Mesothelial cell of epicardium (in vitro differentiated cells): ENCODE results near the gene TMEM151A. TPM values are rescaled to one million over a fixed set of nuclear protein-coding genes. Genes with fewer than 3 reads are reported as not detected.

Experiments
- DNase-seq, 2 experiments: peaks; one replicate each; pipeline ENCODE4 v3.0.0; 2021; ENCODE audit warnings: low spot score in 2 of 2; ENCODE audit not compliant: unreplicated experiment in 2 of 2
- H3K27ac Mint-ChIP-seq: 2 replicates; pipeline ENCODE4 v1.8.0; 2021; ENCODE audit warnings: mixed read lengths
- H3K27me3 Mint-ChIP-seq: 2 replicates; pipeline ENCODE4 v1.8.0; 2021; ENCODE audit warnings: low read depth, mixed read lengths
- H3K36me3 Mint-ChIP-seq: 2 replicates; pipeline ENCODE4 v1.8.0; 2021; ENCODE audit warnings: mixed read lengths
- H3K4me1 Mint-ChIP-seq: 2 replicates; pipeline ENCODE4 v1.8.0; 2021; ENCODE audit warnings: mixed read lengths
- H3K4me3 Mint-ChIP-seq: 2 replicates; pipeline ENCODE4 v1.8.0; 2021; ENCODE audit warnings: mild to moderate bottlenecking, moderate library complexity, mixed read lengths
- H3K9me3 Mint-ChIP-seq: 2 replicates; pipeline ENCODE4 v1.8.0; 2021; ENCODE audit warnings: mixed read lengths
- total RNA-seq: library from RNA; stranded (reverse); gene quantifications from 3 replicates; pipeline ENCODE4 v1.2.1, GENCODE V29; 2021
- TF ChIP-seq, protein P1 (sequence below): fragments of 200-600 bp; sonication (generic); IDR thresholded peaks from one replicate; pipeline ENCODE4 v1.5.0; 2021; ENCODE audit warnings: antibody characterized with exemption; ENCODE audit not compliant: unreplicated experiment

The TMEM151A gene
- total RNA-seq, 1 donor from 2014 or later: 1.3 TPM

DNA sequence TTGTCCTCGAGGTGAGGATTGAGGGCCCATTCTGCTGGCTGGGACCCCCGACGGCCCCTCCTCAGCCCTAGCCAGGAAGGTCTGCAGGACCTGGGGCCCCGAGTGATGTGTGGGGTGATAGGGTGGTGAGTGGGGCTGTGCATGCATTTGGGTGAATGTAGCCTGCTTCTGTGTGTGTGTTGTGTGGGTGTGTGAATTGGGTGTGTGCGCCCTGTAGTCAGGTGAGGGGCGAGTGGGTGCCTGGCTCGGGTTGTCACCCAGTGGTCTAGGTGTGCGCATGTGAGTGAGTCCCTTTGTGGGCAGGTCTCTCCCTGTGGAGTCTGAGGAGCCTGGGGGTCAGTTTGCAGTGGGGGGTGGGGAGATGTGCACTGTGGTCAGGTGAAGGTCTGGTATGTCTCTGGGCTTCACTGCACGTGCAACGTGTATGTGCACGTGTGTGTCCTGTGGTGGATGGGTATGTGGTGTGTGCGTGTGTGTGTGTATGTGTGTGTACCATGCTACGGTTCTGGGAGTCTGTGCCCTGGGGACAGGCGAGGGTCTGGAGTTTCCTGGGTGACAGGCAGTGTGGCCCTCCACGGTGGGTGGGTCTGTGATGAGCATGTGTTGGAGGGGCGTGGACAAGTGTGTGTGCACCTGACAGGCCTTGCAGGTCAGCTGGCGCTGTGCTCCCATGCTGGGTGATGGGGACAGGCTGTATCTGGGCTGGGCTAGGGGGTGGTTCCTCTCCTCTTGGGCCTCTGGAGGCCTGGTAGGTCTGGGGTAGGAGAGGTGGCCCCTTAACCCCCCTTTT lies 1.0 kb downstream of the TMEM151A start:
- peaks cover 56% of the 10 kb centered on the region for H3K27me3 Mint-ChIP-seq
- H3K36me3 Mint-ChIP-seq: no peaks in the 10 kb centered on the region
- TF ChIP-seq, protein P1, sequence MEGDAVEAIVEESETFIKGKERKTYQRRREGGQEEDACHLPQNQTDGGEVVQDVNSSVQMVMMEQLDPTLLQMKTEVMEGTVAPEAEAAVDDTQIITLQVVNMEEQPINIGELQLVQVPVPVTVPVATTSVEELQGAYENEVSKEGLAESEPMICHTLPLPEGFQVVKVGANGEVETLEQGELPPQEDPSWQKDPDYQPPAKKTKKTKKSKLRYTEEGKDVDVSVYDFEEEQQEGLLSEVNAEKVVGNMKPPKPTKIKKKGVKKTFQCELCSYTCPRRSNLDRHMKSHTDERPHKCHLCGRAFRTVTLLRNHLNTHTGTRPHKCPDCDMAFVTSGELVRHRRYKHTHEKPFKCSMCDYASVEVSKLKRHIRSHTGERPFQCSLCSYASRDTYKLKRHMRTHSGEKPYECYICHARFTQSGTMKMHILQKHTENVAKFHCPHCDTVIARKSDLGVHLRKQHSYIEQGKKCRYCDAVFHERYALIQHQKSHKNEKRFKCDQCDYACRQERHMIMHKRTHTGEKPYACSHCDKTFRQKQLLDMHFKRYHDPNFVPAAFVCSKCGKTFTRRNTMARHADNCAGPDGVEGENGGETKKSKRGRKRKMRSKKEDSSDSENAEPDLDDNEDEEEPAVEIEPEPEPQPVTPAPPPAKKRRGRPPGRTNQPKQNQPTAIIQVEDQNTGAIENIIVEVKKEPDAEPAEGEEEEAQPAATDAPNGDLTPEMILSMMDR: no peak
- no peak for DNase-seq
- H3K27ac Mint-ChIP-seq: no peak overlapping the region
- peaks cover 29% of the 10 kb centered on the region for H3K4me1 Mint-ChIP-seq
- H3K9me3 Mint-ChIP-seq: no peaks in the 10 kb centered on the region
- H3K4me3 Mint-ChIP-seq: peak overlapping the region; percentile 47

DNA sequence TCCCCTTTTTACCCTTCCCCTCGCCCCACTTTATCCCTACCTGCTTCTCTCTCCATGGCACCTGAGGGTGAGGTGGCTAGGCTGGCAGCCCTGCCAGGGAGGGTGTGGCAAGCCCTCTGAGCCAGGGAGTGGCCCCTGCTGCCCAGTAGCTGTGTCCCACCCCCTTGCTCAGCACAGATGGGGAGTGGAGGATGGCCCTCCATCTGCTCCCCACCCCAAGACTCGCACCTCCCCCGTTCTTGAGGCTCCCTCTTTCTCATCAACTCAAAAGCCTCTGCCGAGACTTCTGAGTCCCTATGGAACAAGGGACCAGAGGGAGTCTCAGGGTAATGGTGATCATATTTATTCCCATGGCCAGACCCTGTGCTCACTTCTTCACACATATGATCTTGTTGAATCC lies 1.7 kb downstream of the TMEM151A start:
- peak overlapping the region; percentile 2 for H3K4me3 Mint-ChIP-seq
- TF ChIP-seq, protein P1: no peak
- peaks cover 59% of the 10 kb centered on the region for H3K27me3 Mint-ChIP-seq

DNA sequence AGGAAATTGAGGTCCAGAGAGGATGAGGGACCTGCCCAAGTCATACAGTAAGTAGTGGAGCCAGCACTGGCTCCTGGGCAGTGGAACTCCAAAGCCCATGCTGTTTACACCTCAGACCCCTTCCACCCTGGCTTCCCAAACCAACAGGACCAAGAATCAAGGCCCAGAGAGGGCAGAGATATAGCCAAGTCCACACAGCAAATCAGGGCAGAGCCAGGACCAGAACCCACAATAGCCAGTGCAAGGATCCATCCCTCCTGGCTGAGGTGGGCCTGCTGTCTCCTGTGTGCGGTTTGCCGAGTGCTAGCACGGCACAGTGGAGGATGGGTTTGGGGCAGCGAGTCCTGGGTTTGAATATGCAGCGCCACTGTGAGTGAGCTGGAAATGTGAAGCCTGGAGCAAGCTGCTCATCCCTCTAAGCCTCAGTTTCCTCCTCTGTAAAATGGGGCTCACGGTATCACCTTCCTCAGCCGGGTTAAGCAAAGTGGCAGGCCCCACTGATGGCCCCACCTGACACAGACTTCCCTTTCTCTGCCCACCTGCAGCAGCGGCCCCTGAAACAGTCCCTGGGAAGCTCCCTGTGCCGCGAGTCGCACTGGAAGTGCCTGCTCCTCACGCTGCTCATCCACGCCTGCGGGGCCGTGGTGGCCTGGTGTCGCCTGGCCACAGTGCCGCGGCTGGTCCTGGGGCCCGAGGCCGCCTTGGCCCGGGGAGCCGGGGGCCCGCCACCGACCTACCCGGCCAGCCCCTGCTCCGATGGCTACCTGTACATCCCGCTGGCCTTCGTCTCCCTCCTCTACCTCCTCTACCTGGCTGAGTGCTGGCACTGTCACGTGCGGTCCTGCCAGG lies 2.3 kb downstream of the TMEM151A start:
- Mint-ChIP-seq H3K27me3 (peaks cover 60% of the 10 kb centered on the region), H3K4me1 (peaks cover 23% of the 10 kb centered on the region), H3K36me3 (no peaks in the 10 kb centered on the region), H3K9me3 (no peaks in the 10 kb centered on the region), H3K27ac (no peak overlapping the region), H3K4me3 (no peak overlapping the region)
- no peak for DNase-seq
- TF ChIP-seq, protein P1: no peak

More for the DNA sequence above, 1.7 kb downstream of the TMEM151A start:
- Mint-ChIP-seq H3K4me1 (peaks cover 25% of the 10 kb centered on the region), H3K36me3 (no peaks in the 10 kb centered on the region), H3K27ac (no peak overlapping the region), H3K9me3 (no peaks in the 10 kb centered on the region)
- no peak for DNase-seq

DNA sequence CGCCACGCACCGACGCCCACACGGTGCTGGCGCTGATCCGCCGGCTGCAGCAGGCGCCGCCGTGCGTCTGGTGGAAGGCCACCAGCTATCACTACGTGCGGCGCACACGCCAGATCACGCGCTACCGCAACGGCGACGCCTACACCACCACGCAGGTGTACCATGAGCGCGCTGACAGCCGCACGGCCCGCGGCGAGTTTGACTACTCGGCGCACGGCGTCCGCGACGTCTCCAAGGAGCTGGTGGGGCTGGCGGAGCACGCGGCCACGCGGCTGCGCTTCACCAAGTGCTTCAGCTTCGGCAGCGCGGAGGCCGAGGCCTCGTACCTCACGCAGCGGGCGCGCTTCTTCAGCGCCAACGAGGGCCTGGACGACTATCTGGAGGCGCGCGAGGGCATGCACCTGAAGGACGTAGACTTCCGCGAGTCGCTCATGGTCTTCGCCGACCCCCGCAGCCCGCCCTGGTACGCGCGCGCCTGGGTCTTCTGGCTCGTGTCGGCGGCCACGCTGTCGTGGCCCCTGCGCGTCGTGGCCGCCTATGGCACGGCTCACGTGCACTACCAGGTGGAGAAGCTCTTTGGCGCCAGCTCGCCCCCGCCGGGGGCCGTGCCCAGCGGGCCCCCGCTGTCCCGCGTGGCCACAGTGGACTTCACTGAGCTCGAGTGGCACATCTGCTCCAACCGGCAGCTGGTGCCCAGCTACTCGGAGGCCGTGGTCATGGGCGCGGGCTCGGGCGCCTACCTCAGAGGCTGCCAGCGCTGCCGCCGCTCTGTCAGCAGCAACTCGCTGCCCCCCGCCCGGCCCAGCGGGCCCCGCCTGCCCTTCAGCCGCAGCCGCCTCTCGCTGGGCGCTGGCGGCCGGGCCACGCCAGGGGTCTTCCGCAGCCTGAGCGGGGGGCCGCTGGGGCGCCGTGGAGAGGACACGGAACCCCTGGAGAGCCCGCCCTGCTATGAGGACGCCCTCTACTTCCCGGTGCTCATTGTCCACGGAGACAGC lies 3.2 kb downstream of the TMEM151A start:
- Mint-ChIP-seq H3K27me3 (peaks cover 54% of the 10 kb centered on the region), H3K4me3 (no peak overlapping the region), H3K36me3 (no peaks in the 10 kb centered on the region), H3K4me1 (peaks cover 14% of the 10 kb centered on the region), H3K9me3 (no peaks in the 10 kb centered on the region), H3K27ac (no peak overlapping the region)
- no peak for DNase-seq
- TF ChIP-seq, protein P1: no peak

DNA sequence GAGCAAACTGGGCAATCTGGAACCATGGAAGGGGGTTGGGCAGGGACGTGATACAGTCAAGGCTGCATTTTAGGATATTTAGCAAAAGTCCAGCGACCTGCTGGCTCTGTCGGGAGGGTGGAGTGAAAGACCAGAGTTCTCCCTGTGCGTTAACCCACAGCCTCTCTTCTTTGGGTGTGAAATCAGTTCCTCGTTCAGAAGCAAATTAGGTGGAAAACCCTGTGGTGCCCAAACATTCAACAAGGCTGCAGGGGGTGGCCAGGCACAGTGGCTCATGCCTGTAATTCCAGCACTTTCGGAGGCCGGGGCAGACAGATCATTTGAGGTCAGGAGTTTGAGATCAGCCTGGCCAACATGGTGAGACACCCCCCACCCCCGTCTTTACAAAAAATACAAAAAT lies 5.9 kb downstream of the TMEM151A start:
- Mint-ChIP-seq H3K9me3 (no peaks in the 10 kb centered on the region), H3K4me1 (peaks cover 3% of the 10 kb centered on the region), H3K27ac (no peak overlapping the region), H3K36me3 (no peaks in the 10 kb centered on the region), H3K4me3 (no peak overlapping the region), H3K27me3 (peaks cover 38% of the 10 kb centered on the region)
- TF ChIP-seq, protein P1: no peak
- no peak for DNase-seq
